Common myeloid progenitor, CD34-positive (primary cell): Measurements from ENCODE around the gene CD46.

Source experiments
- CTCF ChIA-PET: fragments of 350-600 bp; sonication (Branson Sonifier 250); formaldehyde crosslinking; loops from one replicate; lab custom pipeline; 2021; ENCODE audit warnings: antibody characterized with exemption; lab: Charles Lee
- POLR2A ChIA-PET: fragments of 350-600 bp; sonication (Branson Sonifier 250); formaldehyde crosslinking; loops from one replicate; lab custom pipeline; 2021; ENCODE audit warnings: antibody characterized with exemption; lab: Charles Lee
- DNase-seq, 3 donors: peaks; one replicate each; pipeline versions ENCODE4 v3.0.0 to v3.0.0-alpha.2; 2013
- H3K27ac ChIP-seq, 2 experiments: 1 replicate in 1 of 2; 2 replicates in 1 of 2; pipeline ENCODE4 v1.7.0; 2013; ENCODE audit warnings: inconsistent platforms in 2 of 2, low read length in 2 of 2, mild to moderate bottlenecking in 2 of 2, low read depth in 1 of 2, moderate library complexity in 1 of 2; ENCODE audit not compliant: severe bottlenecking in 2 of 2, insufficient read depth in 1 of 2, poor library complexity in 1 of 2
- H3K27me3 ChIP-seq, 5 experiments: replicated peaks in 2 of 5; 1 replicate in 3 of 5; 2 replicates in 2 of 5; pipeline versions ENCODE4 v1.6.1 to v1.7.0; 2013; ENCODE audit warnings: low read length in 4 of 5, mild to moderate bottlenecking in 2 of 5, moderate library complexity in 2 of 5, inconsistent platforms in 1 of 5; ENCODE audit not compliant: insufficient read depth in 5 of 5, control insufficient read depth in 4 of 5
- H3K36me3 ChIP-seq, 4 experiments: 1 replicate in 2 of 4; 2 replicates in 2 of 4; pipeline versions ENCODE4 v1.6.1 to v1.7.0; 2013; ENCODE audit warnings: low read length in 3 of 4, control low read depth in 1 of 4, mild to moderate bottlenecking in 1 of 4; ENCODE audit not compliant: control insufficient read depth in 4 of 4, insufficient read depth in 4 of 4
- H3K4me1 ChIP-seq, 4 experiments: 1 replicate in 3 of 4; 2 replicates in 1 of 4; pipeline versions ENCODE4 v1.6.1 to v1.7.1; 2013; ENCODE audit warnings: low read length in 3 of 4, mild to moderate bottlenecking in 3 of 4, control low read depth in 1 of 4, inconsistent platforms in 1 of 4, moderate library complexity in 1 of 4; ENCODE audit not compliant: control insufficient read depth in 4 of 4, insufficient read depth in 4 of 4; ENCODE audit errors: control extremely low read depth in 1 of 4
- H3K4me3 ChIP-seq, 7 experiments: 1 replicate in 4 of 7; 2 replicates in 3 of 7; pipeline versions ENCODE4 v1.5.1 to v1.7.0; 2013; ENCODE audit warnings: mild to moderate bottlenecking in 7 of 7, low read length in 6 of 7, moderate library complexity in 6 of 7, inconsistent platforms in 2 of 7, low read depth in 2 of 7, control low read depth in 1 of 7; ENCODE audit not compliant: insufficient read depth in 4 of 7, control insufficient read depth in 1 of 7; ENCODE audit errors: extremely low read depth in 1 of 7
- H3K9me3 ChIP-seq, 5 experiments: 1 replicate in 4 of 5; 2 replicates in 1 of 5; pipeline versions ENCODE4 v1.6.1 to v1.7.1; 2013; ENCODE audit warnings: low read length in 4 of 5, mild to moderate bottlenecking in 2 of 5, inconsistent platforms in 1 of 5, low read depth in 1 of 5, moderate library complexity in 1 of 5; ENCODE audit not compliant: control insufficient read depth in 4 of 5, insufficient read depth in 2 of 5; ENCODE audit errors: control extremely low read depth in 1 of 5
- WGBS: methylation state at CpG from one replicate; pipeline ENCODE4 v1.1.5; 2013; ENCODE audit not compliant: insufficient coverage; 5-methylcytosine and 5-hydroxymethylcytosine counted together

Gene CD46

GRCh38 chr1:207779008-207779407, 27.2 kb downstream of the CD46 start:
- no peak for DNase-seq
- ChIA-PET CTCF (interaction anchor here (0.8 to 1.4 kb wide), 2 partner anchors 17 to 26 kb away, joined by 3 read pairs; no protein-coding TSS in a partner anchor), POLR2A (interaction anchor here (0.7 kb wide), 1 partner anchor 47 kb away, joined by 4 read pairs; no protein-coding TSS in a partner anchor)
- H3K4me3 ChIP-seq = no peak overlapping the region
- peaks cover 0 to 2% (median 0%) of the 10 kb centered on the region in 4 experiments for H3K4me1 ChIP-seq
- peaks cover 1 to 26% (median 8%) of the 10 kb centered on the region in 5 experiments for H3K9me3 ChIP-seq
- no peak overlapping the region for H3K27ac ChIP-seq
- no peaks in the 10 kb centered on the region for H3K27me3 ChIP-seq
- peaks cover 14 to 62% (median 33%) of the 10 kb centered on the region in 4 experiments for H3K36me3 ChIP-seq

GRCh38 chr1:207781312-207781711, 29.5 kb downstream of the CD46 start:
- H3K4me3 ChIP-seq = no peak overlapping the region
- peaks cover 0 to 2% (median 0%) of the 10 kb centered on the region in 4 experiments for H3K4me1 ChIP-seq
- 100% methylated on average over 1 of the region's 1 CpG for WGBS
- no peak overlapping the region for H3K27ac ChIP-seq
- ChIA-PET POLR2A (no interaction called here), CTCF (no interaction called here)
- H3K9me3 ChIP-seq = peaks cover 3 to 23% (median 8%) of the 10 kb centered on the region in 5 experiments
- no peak for DNase-seq
- no peaks in the 10 kb centered on the region for H3K27me3 ChIP-seq
- H3K36me3 ChIP-seq = peaks cover 16 to 54% (median 37%) of the 10 kb centered on the region in 4 experiments

GRCh38 chr1:207787776-207788175, 35.9 kb downstream of the CD46 start:
- Histone ChIP-seq H3K4me3 (no peak overlapping the region), H3K4me1 (no peaks in the 10 kb centered on the region), H3K9me3 (peaks cover 0 to 4% (median 1%) of the 10 kb centered on the region in 5 experiments), H3K27me3 (no peaks in the 10 kb centered on the region), H3K27ac (no peak overlapping the region), H3K36me3 (peaks cover 8 to 55% (median 35%) of the 10 kb centered on the region in 4 experiments)
- DNase-seq = no peak
- CTCF ChIA-PET = interaction anchor here (1.0 to 4.2 kb wide), 3 partner anchors 10 to 209 kb away, joined by 3 to 34 read pairs (median 3); no protein-coding TSS in a partner anchor
- POLR2A ChIA-PET = interaction anchor here (0.6 kb wide), 1 partner anchor 32 kb away, joined by 4 read pairs; no protein-coding TSS in a partner anchor

DNA sequence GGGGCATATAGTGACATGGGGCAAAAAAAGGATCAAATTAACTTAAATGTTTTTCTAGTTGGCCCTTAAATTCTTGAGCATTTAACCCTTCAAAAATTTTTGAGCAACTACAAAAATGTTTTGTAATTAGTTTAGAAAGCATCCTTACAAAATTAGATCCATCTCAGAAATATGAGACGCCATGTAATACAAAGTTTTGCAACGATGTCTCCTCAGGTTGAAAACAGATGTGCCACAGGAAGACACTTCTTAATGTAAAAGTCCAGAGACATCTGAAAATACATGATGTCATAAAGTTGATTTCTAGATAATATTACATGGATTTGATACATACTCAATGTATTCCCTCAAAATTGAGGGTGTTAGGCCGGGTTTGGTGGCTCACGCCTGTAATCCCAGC, 37.5 kb downstream of the CD46 start:
- Histone ChIP-seq H3K9me3 (peaks cover 0 to 3% (median 1%) of the 10 kb centered on the region in 5 experiments), H3K36me3 (peaks cover 8 to 52% (median 32%) of the 10 kb centered on the region in 4 experiments), H3K27ac (no peak overlapping the region), H3K4me1 (peaks cover 0 to 7% (median 0%) of the 10 kb centered on the region in 4 experiments), H3K4me3 (no peak overlapping the region), H3K27me3 (no peaks in the 10 kb centered on the region)
- DNase-seq = no peak
- ChIA-PET POLR2A (no interaction called here), CTCF (interaction anchor here (2.6 kb wide), 1 partner anchor 13 kb away, joined by 7 read pairs; no protein-coding TSS in a partner anchor)
- 100% methylated on average over 2 of the region's 4 CpGs for WGBS

- no peaks in the 10 kb centered on the region for H3K9me3 ChIP-seq
- WGBS = 80% methylated on average over 2 of the region's 8 CpGs
- no peak for DNase-seq
- H3K4me3 ChIP-seq = no peak overlapping the region
- no peak overlapping the region for H3K27ac ChIP-seq
- H3K4me1 ChIP-seq = peaks cover 0 to 7% (median 0%) of the 10 kb centered on the region in 4 experiments
- no peaks in the 10 kb centered on the region for H3K27me3 ChIP-seq
- CTCF ChIA-PET = interaction anchor here (2.6 kb wide), 1 partner anchor 13 kb away, joined by 7 read pairs; no protein-coding TSS in a partner anchor
- H3K36me3 ChIP-seq = peaks cover 3 to 52% (median 30%) of the 10 kb centered on the region in 4 experiments
- POLR2A ChIA-PET = no interaction called here
Observed at GRCh38 chr1:207789792-207790787, 38.2 kb downstream of the CD46 start.

GRCh38 chr1:207791290-207791689, 39.4 kb downstream of the CD46 start:
- ChIA-PET CTCF (interaction anchor here (2.6 kb wide), 1 partner anchor 14 kb away, joined by 7 read pairs; no protein-coding TSS in a partner anchor), POLR2A (no interaction called here)
- H3K4me1 ChIP-seq = peaks cover 0 to 7% (median 0%) of the 10 kb centered on the region in 4 experiments
- 97% methylated on average over 7 of the region's 7 CpGs for WGBS
- peaks cover 5 to 56% (median 29%) of the 10 kb centered on the region in 4 experiments for H3K36me3 ChIP-seq
- no peak overlapping the region for H3K4me3 ChIP-seq
- DNase-seq = no peak
- H3K9me3 ChIP-seq = no peaks in the 10 kb centered on the region
- H3K27me3 ChIP-seq = no peaks in the 10 kb centered on the region
- no peak overlapping the region for H3K27ac ChIP-seq
